ENCODE data around the gene NIPAL1.
A peak's percentile ranks its signal among the peaks of the same experiment; 100 is the strongest.

Gene NIPAL1

DNA sequence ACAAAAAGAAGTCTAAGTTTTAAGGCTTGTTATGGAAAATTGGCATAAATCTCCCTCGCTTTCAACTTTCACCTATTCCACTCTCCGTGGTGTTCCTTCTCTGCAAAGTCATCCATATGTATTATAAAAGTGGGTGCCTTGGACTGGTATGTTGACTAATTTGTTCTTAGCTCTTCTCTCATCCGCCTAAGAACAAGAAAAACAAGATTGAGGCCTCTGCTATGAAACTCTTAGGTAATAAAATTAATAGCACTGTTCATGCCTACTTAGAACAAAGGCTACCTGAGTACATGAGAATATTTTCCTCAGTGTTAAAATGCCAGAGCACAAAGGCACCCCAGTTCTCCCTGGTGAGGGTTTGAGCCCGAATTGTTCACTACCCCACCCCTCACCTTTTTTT is 1.4 kb upstream of the NIPAL1 start:
- DNase-seq (ENCODE audit: insufficient read length, low spot score) (no peak), FAIRE-seq (no peak)
- no peak for TF ChIP-seq POLR2A (IDR thresholded peaks at IDR 0.05; ENCODE audit: low read depth, low read length)

DNA sequence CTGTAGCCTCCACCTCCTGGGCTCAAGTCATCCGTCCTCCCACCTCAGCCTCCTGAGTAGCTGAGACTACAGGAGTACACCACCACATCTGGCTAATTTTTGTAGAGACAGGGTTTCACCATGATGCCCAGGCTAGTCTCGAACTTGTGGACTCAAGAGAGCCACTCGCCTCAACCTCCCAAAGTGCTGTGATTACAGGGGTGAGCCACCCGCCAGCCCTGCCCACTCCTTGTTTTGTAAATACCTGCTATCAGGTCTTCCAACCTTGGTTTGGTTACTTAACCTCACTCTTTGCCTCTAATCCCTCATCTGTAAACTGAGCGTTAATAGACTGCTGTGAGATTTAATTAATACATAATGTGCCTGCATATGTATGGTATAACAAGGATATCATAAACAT is 894 bp upstream of the NIPAL1 start:
- FAIRE-seq, result no peak

DNA sequence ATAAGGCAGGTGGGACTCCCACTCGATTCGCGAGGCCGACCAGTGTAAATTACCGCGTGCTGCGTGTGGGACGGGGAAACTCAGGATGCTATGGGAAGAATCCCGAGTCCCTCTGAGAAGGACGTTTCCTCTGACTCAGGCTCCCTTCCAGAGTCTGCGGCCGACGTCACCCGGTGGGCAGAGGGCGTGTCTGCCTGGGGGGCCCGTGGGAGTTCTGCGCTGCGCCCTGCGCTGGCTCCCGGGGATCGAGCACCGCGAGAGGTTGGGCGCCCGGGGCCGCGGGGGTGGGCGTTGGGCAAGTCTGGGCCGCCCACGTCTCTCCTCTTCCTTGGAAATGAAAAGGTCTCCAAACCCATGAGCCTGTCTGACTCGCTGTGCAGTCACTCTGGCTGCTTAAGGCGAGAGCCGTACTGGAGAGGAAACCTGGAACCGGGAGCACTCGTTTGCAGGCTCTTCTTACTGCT is 568 bp downstream of the NIPAL1 start:
- DNase-seq (ENCODE audit: insufficient read length, low spot score), result peak; percentile 7
- no peak for FAIRE-seq
- no peak for TF ChIP-seq POLR2A (IDR thresholded peaks at IDR 0.05; ENCODE audit: low read depth, low read length)

More for the DNA sequence above, 894 bp upstream of the NIPAL1 start:
- DNase-seq (ENCODE audit: insufficient read length, low spot score), result no peak
- no peak for TF ChIP-seq POLR2A (IDR thresholded peaks at IDR 0.05; ENCODE audit: low read depth, low read length)

DNA sequence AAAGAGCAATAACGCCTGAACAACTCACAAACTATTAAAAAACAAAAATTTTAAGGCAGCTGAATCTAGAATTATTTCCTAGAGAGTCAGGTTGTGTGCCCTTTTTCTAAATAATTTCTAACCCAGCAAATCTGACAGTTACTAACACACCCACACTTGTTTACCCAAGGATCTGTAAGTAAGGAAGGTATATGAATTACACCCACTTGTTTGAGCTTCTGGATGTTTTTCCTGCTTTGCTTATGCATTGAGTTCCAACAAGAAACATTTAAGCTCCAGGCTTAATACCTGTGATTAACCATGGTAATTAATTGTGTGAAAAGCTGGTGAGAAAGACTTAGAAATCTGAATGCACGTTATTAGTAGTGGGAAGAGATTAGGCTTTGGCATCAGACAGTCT is 1.5 kb downstream of the NIPAL1 start:
- DNase-seq (ENCODE audit: insufficient read length, low spot score), result no peak
- TF ChIP-seq POLR2A (IDR thresholded peaks at IDR 0.05; ENCODE audit: low read depth, low read length), result no peak
- FAIRE-seq, result no peak

DNA sequence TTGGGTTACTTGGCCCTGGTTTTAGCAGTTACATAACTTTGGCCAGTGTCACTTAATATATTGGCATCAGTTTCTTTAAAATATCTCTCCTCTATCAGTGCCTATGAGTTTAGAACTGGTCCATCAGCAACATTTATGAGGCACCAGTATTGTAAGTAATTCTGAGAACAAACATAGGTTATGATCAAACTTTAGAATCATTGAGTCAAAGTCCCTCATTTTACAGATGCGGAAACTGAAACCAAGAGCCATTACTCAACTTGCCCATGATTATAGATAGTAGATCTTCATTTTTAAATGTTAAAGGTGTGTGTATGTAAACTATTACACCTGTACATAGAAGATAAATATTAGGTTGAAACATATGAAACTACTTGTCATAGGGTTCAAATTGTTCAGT is 4.5 kb downstream of the NIPAL1 start:
- DNase-seq (ENCODE audit: insufficient read length, low spot score), result no peak
- no peak for FAIRE-seq
- TF ChIP-seq POLR2A (IDR thresholded peaks at IDR 0.05; ENCODE audit: low read depth, low read length), result no peak

DNA sequence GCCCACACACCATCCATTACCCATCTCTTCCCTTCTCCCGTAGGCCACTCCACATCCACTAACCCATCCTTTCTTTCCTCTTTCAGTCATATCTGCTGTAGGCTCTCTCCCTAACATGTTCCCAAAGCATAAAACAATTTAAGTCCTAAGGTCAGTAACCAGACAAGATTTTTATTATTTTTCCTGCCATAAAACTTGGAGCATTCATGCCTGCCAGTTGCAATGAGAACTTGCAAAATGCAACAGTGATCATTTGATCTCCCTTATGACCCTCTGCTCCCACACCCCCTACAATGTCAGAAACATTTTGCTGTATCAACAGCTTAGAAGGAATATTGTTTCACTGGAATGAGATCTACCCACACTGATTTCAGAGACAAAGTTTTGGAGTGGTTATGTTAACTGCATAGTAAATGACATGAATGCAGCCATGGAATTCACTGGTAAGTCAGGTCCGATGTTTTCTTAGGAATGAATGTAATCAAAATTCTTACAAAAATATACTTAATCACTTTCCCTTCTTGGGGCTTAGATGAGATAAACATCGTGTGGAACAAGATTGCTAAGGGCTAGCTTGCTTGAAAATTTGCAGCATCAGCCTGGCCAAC is 5.7 kb downstream of the NIPAL1 start:
- DNase-seq (ENCODE audit: insufficient read length, low spot score) (no peak), FAIRE-seq (no peak)
- no peak for TF ChIP-seq POLR2A (IDR thresholded peaks at IDR 0.05; ENCODE audit: low read depth, low read length)

DNA sequence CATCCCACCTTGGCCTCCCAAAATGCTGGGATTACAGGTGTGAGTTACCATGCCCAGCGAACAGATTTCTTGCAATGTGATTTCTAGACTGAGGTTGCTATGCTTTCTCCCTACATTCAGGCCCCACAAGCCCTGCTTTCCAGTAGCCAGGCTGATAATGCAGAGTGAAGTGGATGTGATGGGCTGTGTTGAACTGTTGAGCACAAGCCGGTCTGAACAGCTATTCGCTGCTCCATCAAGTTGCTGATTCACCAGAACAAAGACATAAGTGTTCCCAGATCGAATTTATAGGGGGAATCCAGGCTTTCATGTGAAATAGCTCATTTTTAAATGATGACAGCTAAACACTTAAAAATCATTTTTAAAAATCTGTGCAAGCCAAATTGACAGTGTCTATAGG is 8.0 kb downstream of the NIPAL1 start:
- FAIRE-seq, result no peak
- no peak for TF ChIP-seq POLR2A (IDR thresholded peaks at IDR 0.05; ENCODE audit: low read depth, low read length)
- no peak for DNase-seq (ENCODE audit: insufficient read length, low spot score)

DNA sequence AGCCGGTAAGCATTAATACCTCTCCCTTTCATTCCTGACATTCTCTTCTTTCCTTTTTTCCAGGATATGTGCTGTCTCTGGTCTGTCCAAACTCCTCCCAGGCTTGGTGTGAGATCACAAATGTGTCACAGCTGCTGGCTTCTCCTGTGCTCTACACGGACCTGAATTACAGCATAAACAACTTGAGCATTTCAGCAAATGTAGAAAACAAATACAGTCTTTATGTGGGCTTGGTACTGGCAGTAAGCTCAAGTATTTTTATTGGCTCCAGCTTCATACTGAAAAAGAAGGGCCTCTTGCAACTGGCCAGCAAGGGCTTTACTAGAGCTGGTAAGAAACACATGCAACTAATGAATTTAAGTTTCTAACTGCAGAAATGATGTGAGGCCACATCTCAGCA is 8.4 kb downstream of the NIPAL1 start:
- DNase-seq (ENCODE audit: insufficient read length, low spot score), result no peak
- TF ChIP-seq POLR2A (IDR thresholded peaks at IDR 0.05; ENCODE audit: low read depth, low read length), result no peak
- FAIRE-seq, result peak; percentile 58

DNA sequence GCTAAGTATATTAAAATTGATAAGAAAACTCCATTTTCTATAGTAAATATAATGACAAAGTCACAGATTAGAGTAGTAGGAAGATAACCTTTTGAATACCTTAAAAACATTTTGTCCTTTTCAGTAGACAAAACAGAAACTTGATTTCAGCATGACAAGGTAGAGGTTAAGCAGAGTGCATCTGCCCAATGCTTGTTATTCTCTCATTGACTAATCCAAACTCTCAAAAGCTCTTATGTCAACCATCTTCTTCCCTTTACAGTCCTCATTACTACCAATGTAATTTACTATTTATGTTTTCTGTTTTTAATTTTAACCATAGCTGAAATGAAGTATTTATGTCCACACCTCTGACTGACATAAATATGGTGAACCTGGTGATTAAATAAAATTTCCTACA is 11.1 kb downstream of the NIPAL1 start:
- TF ChIP-seq POLR2A (IDR thresholded peaks at IDR 0.05; ENCODE audit: low read depth, low read length), result no peak
- FAIRE-seq, result no peak
- DNase-seq (ENCODE audit: insufficient read length, low spot score), result no peak

DNA sequence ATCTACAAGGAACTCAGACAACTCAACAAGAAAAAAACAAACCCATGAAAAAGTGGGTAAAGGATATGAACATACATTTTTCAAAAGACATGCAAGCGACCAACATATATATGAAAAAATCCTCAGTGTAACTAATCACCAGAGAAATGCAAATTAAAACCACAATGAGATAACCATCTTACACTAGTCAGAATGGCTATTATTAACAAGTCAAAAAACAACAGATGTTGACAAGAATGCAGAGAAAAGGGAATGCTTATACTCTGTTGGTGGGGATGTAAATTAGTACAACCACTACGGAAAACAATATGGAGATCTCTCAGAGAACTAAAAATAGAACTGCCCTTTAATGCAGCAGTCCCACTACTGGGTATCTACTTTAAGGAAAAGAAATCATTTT is 12.1 kb downstream of the NIPAL1 start:
- TF ChIP-seq POLR2A (IDR thresholded peaks at IDR 0.05; ENCODE audit: low read depth, low read length), result no peak
- no peak for FAIRE-seq
- no peak for DNase-seq (ENCODE audit: insufficient read length, low spot score)

DNA sequence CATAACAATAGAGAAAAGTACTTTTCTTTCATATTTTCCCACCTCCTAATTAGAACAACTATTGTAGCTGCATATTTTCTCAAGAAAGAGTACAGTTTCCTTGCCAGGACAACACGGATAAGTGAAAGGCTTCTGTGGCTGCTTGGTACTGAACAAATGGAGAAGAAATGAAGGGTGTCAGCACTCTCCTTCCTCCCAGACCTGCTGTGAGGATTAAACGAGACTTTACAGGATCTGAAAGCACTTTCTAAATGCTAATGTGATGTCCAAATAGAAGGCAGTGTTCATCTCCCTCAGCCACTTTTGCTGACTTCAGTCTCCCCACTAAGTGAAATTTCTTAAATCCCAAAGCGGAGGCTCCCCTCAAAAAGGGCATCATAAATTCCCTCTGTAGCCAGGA is 13.9 kb downstream of the NIPAL1 start:
- FAIRE-seq (no peak), DNase-seq (ENCODE audit: insufficient read length, low spot score) (no peak)
- no peak for TF ChIP-seq POLR2A (IDR thresholded peaks at IDR 0.05; ENCODE audit: low read depth, low read length)

DNA sequence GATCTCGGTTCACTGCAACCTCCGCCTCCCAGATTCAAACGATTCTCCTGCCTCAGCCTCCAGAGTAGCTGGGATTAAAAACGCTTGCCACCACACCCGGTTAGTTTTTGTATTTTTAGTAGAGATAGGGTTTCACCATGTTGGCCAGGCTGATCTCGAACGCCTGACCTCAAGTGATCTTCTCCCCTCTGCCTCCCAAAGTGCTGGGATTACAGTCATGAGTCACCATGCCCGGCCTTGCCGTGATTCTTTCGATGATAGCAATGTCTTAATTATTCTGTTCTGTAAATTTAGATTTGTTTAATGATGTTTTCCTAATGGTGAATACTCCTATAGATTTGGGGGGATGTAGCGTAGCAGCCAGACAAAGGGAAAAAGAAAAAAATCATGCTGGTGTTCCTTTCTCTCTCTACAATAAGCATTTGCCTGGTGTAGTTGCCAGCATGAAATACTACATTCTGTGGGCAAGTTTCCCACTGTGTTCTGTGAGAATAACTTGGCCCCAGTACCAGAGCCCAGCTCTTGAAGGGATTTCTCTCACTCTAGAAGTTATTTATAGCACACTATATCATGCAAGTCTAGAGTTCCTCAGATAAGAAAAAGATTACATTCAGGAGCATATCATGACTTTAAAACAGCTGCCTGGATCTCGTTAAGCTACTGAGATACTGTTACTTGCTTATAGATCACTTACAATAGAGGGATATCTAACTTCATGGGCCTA is 15.4 kb downstream of the NIPAL1 start:
- FAIRE-seq (no peak), DNase-seq (ENCODE audit: insufficient read length, low spot score) (no peak)
- no peak for TF ChIP-seq POLR2A (IDR thresholded peaks at IDR 0.05; ENCODE audit: low read depth, low read length)

DNA sequence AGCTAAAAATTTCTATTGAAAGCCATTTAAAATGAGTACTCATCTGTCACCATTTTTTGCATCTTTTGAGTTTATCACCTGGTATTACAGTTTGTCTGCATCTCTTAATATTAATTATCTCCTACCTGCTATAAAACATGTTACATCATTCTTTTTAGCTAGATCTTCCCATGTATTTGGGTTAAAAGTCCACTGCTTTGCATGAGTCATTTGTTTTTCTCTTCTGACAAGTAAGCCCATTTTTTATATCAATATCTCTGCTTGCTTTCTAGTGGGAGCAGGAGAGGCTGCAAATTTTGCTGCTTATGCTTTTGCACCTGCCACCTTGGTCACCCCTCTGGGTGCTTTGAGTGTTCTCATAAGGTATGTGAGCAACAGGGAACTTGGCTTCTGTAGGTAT is 16.1 kb downstream of the NIPAL1 start:
- TF ChIP-seq POLR2A (IDR thresholded peaks at IDR 0.05; ENCODE audit: low read depth, low read length), result no peak
- FAIRE-seq, result no peak
- no peak for DNase-seq (ENCODE audit: insufficient read length, low spot score)

DNA sequence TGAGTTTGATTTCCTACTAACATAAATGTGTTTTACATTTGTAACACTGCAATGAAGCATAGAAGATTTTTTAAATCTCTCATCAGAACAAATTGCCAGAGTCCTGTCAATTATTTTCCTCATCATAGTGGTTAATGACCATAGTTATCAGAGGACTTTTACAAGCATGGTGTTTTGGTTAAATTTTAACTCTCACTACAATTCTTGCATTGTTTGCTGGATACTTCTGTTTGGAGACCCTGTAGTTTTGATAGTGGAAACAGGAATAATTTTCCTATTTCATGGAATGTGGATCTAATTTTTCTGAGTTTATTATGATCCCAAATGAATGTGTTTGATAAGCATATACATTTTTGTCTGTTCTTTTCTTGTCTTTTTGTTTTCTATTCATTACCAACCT is 16.8 kb downstream of the NIPAL1 start:
- FAIRE-seq, result no peak
- no peak for DNase-seq (ENCODE audit: insufficient read length, low spot score)
- TF ChIP-seq POLR2A (IDR thresholded peaks at IDR 0.05; ENCODE audit: low read depth, low read length), result no peak

DNA sequence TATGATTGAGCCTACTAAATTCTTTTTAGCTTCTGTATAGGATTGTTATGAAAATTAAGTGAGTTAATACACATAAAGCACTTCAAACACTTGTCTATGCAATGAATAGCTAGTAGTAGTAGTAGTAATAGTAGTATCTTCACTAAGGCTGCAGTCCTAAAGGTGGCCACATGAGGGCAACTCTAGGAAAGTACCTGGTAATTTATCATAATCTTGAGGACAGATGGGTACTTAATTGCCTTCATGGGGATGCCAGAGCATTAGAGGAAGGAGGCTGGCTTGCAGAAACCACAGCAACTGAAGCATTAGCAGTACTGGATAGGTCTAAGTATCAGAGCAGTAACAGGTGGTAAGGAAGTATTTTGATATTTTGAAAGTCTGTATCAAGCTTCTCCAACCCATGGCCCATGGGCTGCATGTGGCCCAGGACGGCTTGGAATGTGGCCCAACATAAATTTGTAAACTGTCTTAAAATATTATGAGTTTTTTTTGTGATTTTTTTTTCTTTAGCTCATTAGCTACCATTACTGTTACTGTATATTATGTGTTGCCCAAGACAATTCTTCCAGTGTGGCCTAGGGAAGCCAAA is 17.3 kb downstream of the NIPAL1 start:
- DNase-seq (ENCODE audit: insufficient read length, low spot score), result no peak
- TF ChIP-seq POLR2A (IDR thresholded peaks at IDR 0.05; ENCODE audit: low read depth, low read length), result no peak
- no peak for FAIRE-seq
